Testis (tissue), 2 donors: Measurements from ENCODE around the gene MEGF6.

Experiments
- CTCF ChIP-seq, 3 experiments: fragments of 450-650 bp in 2 of 3; fragments of 200-600 bp in 1 of 3; sonication (generic) in 1 of 3; IDR thresholded peaks; one replicate each; pipeline ENCODE4 v1.5.1; 2016 to 2019; ENCODE audit warnings: antibody characterized with exemption in 3 of 3, mild to moderate bottlenecking in 2 of 3, moderate library complexity in 1 of 3
- POLR2A ChIP-seq: fragments of 450-650 bp; IDR thresholded peaks from one replicate; pipeline ENCODE4 v1.6.1; 2017; ENCODE audit warnings: antibody characterized with exemption, mild to moderate bottlenecking, moderate library complexity

DNA sequence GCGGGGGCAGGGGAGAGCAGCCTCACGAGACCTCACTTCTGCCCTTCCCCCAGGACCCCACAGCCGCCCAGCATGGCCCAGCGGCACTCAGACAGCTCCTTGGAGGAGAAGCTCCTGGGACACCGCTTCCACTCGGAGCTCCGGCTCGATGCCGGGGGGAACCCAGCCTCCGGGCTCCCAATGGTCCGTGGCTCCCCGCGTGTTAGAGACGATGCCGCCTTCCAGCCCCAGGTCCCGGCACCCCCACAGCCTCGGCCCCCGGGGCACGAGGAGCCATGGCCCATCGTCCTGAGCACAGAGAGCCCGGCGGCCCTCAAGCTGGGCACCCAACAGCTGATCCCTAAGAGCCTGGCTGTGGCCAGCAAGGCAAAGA is 148.3 kb downstream of the MEGF6 start:
- no peak for TF ChIP-seq CTCF (IDR thresholded peaks at IDR 0.05)
- no peak for TF ChIP-seq POLR2A
